Panc1 (cell line): ENCODE results near the gene TTC28. TPM values are rescaled to one million over a fixed set of nuclear protein-coding genes. Genes with fewer than 3 reads are reported as not detected.

ENCODE experiments used
- ATAC-seq: fragments of 200-7000 bp; cut with Tn5 transposase; 2 replicates; pipeline ENCODE4 v1.9.1; 2020; ENCODE audit warnings: mild to moderate bottlenecking, moderate library complexity
- BruUV-seq: library from RNA; stranded (reverse); fragments of 400-500 nt; replicated peaks from 2 replicates; lab custom pipeline; 2021; lab: Mats Ljungman, UMichigan
- CTCF ChIA-PET: fragments of 300-600 bp; sonication (Branson Sonifier 250); formaldehyde crosslinking; loops from one replicate; lab custom pipeline; 2022; ENCODE audit warnings: antibody characterized with exemption; lab: Charles Lee
- POLR2A ChIA-PET: fragments of 300-600 bp; sonication (Branson Sonifier 250); formaldehyde crosslinking; loops from one replicate; lab custom pipeline; 2022; ENCODE audit warnings: antibody characterized with exemption; lab: Charles Lee
- DNase-seq: peaks from one replicate; pipeline ENCODE4 v3.0.0-alpha.2; 2010; ENCODE audit warnings: low read depth, low spot score
- H3K27ac ChIP-seq: 2 replicates; pipeline ENCODE4 v1.5.1; 2011; ENCODE audit warnings: mild to moderate bottlenecking, low read length, inconsistent platforms
- H3K27me3 ChIP-seq: fragments of 200-500 bp; sonication (Bioruptor generic); 2 replicates; pipeline ENCODE4 v1.6.0; 2014; ENCODE audit warnings: low read length, inconsistent platforms; ENCODE audit not compliant: control insufficient read depth, insufficient read depth
- H3K36me3 ChIP-seq: fragments of 200-500 bp; sonication (Bioruptor generic); 2 replicates; pipeline ENCODE4 v1.5.1; 2014; ENCODE audit warnings: inconsistent platforms, mild to moderate bottlenecking, low read length, moderate library complexity; ENCODE audit not compliant: control insufficient read depth, insufficient read depth
- H3K4me1 ChIP-seq: 2 replicates; pipeline ENCODE4 v1.5.1; 2011; ENCODE audit warnings: inconsistent platforms, mild to moderate bottlenecking, low read length, moderate library complexity; ENCODE audit not compliant: control insufficient read depth, insufficient read depth
- H3K4me3 ChIP-seq, 2 experiments: 2 replicates each; pipeline ENCODE4 v1.5.1; 2011 to 2012; ENCODE audit warnings: low read depth in 2 of 2, low read length in 2 of 2, mild to moderate bottlenecking in 2 of 2, inconsistent platforms in 1 of 2, moderate library complexity in 1 of 2
- H3K9me3 ChIP-seq: fragments of 200-500 bp; sonication (Bioruptor generic); 2 replicates; pipeline ENCODE4 v1.5.1; 2014; ENCODE audit warnings: low read depth, mild to moderate bottlenecking, inconsistent platforms, low read length, moderate library complexity; ENCODE audit not compliant: control insufficient read depth, insufficient read depth
- CTCF ChIP-seq: fragments of 450-650 bp; IDR thresholded peaks from 2 replicates; pipeline ENCODE4 v1.5.1; 2017; ENCODE audit warnings: mild to moderate bottlenecking
- POLR2AphosphoS5 ChIP-seq: IDR thresholded peaks from 2 replicates; pipeline ENCODE4 v1.6.1; 2012; ENCODE audit warnings: mild to moderate bottlenecking, low read depth, low read length, moderate library complexity
- REST ChIP-seq, 2 experiments: IDR thresholded peaks; 2 replicates each; pipeline ENCODE4 v1.6.1; 2011 to 2012; ENCODE audit warnings: low read depth in 2 of 2, control low read depth in 1 of 2, low read length in 1 of 2, mild to moderate bottlenecking in 1 of 2, moderate library complexity in 1 of 2; ENCODE audit not compliant: insufficient read depth in 1 of 2
- SIN3A ChIP-seq: IDR thresholded peaks from 2 replicates; pipeline ENCODE4 v1.6.1; 2012; ENCODE audit warnings: low read depth, mild to moderate bottlenecking, low read length, moderate library complexity, borderline replicate concordance; ENCODE audit not compliant: insufficient read depth
- TCF7L2 ChIP-seq: IDR thresholded peaks from 2 replicates; pipeline ENCODE4 v1.6.1; 2011; ENCODE audit warnings: mild to moderate bottlenecking, low read depth, low read length, inconsistent platforms
- in situ Hi-C: cut with HindIII; loops from 2 replicates; pipeline ENCODE4 v1.10.0; 2016; ENCODE audit warnings: low sequenced_read_pairs, low pct_unique_long_range_greater_than_20kb
- intact Hi-C: fragments of 100-400 bp; cut with micrococcal nuclease; formaldehyde crosslinking; loops from one replicate; pipeline ENCODE4 v1.10.0; 2022; ENCODE audit not compliant: unreplicated experiment
- total RNA-seq: library from RNA; stranded (reverse); gene quantifications from one replicate; pipeline ENCODE4 v1.2.1, GENCODE V29; 2021; ENCODE audit not compliant: unreplicated experiment

Gene TTC28
- total RNA-seq, 1 experiment from 2014 or later, result 24.8 TPM

DNA sequence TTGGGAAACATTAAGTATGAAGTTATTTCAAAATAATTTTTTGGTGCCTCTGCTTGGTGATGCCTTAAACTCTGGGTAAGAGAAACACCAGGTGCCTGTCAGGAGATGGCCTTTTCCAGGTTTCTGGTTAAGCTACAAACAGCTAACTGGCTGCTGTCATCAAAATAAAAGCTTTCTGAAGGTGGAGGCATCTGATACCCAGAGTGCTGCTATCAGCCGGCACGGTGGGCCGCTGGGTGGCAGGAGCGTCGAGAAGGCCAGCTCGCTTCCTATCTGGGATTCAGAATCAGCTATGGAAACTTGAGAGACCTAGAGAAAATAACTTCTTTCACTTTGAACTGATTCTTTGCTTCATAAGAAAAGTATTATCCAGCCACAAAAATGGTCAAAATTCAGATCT lies 679.8 kb downstream of the TTC28 start:
- H3K9me3 ChIP-seq, result no peaks in the 10 kb centered on the region
- no TSS peak for BruUV-seq
- ChIA-PET POLR2A (no interaction called here), CTCF (no interaction called here)
- intact Hi-C loops, result no loop called here
- H3K27ac ChIP-seq, result no peak overlapping the region
- H3K36me3 ChIP-seq, result no peaks in the 10 kb centered on the region
- no peak for TF ChIP-seq REST (IDR thresholded peaks at IDR 0.05; ENCODE audit: insufficient read depth in 1 of 2, low read depth in 2 of 2, low read length in 1 of 2)
- DNase-seq (no peak), ATAC-seq (no peak)
- in situ Hi-C loops, result no loop called here
- no peaks in the 10 kb centered on the region for H3K27me3 ChIP-seq
- H3K4me3 ChIP-seq, result no peak overlapping the region
- no peaks in the 10 kb centered on the region for H3K4me1 ChIP-seq

DNA sequence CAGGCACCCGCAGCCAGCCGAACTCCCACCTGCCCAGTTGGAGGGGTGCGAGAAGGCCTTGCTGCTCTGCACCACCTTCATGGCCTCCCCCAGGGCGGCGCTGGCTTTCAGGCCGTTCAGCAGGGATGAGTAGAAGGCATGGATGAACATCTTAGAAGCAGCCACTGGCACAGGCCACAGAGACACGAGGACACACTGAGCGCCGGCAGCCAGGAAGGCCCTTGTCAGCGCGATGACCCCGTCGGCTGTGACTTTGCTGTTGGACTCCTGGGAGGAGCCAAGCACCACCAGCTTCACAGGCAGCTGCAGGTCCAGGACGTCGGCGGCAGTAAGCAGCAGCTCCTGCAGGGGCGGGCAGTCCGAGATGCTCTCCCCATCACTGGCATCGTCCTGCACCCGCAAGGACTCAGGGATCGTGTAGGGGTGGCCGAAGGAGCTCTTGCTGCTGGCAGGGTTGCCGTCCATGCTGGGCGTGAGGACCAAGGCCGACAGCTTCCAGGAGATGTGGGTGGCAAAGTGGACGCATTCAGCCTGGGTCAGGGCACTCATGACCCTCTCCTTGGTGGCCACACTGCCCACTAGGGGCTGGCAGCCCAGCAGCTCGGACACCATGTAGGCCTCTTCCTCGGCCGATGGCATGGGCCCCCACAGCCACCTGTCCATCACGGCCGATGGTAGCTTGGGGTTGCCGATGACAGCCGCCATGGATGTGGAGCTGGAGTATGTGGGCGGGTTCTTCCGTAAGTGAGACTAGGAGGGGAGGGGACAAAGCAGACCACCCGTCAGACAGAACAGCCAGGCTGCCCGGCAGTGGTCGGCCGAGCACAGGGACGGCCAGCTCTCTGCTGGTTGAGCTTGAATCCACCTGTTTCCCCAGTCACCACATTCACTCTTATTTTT lies 680.9 kb downstream of the TTC28 start:
- POLR2A ChIA-PET, result no interaction called here
- BruUV-seq, result no TSS peak
- H3K9me3 ChIP-seq, result no peaks in the 10 kb centered on the region
- ATAC-seq, result no peak
- TF ChIP-seq SIN3A, result no peak
- H3K36me3 ChIP-seq, result no peaks in the 10 kb centered on the region
- no peaks in the 10 kb centered on the region for H3K4me1 ChIP-seq
- DNase-seq, result no peak
- H3K27ac ChIP-seq, result no peak overlapping the region
- H3K4me3 ChIP-seq, result no peak overlapping the region
- intact Hi-C loops (no loop called here), in situ Hi-C loops (no loop called here)
- CTCF ChIA-PET, result no interaction called here
- H3K27me3 ChIP-seq, result no peaks in the 10 kb centered on the region

- POLR2A ChIA-PET, result no interaction called here
- ATAC-seq (no peak), DNase-seq (no peak)
- TF ChIP-seq TCF7L2 (no peak), SIN3A (no peak), POLR2AphosphoS5 (no peak), CTCF (no peak), REST (IDR thresholded peaks at IDR 0.05; ENCODE audit: insufficient read depth in 1 of 2, low read depth in 2 of 2, low read length in 1 of 2) (no peak)
- Histone ChIP-seq H3K4me3 (no peak overlapping the region), H3K36me3 (no peaks in the 10 kb centered on the region), H3K27ac (no peak overlapping the region), H3K27me3 (no peaks in the 10 kb centered on the region), H3K4me1 (no peaks in the 10 kb centered on the region), H3K9me3 (no peaks in the 10 kb centered on the region)
- in situ Hi-C loops (no loop called here), intact Hi-C loops (no loop called here)
- BruUV-seq, result no TSS peak
- CTCF ChIA-PET, result no interaction called here
Measured at GRCh38 chr22:27997538-27997937, 682.1 kb downstream of the TTC28 start.
